RWPE2 (cell line): ENCODE measurements around the gene CAP2.
A peak's percentile ranks its signal among the peaks of the same experiment; 100 is the strongest.

Experiments used
- ATAC-seq: fragments of 200-7000 bp; cut with Tn5 transposase; 3 replicates; pipeline ENCODE4 v1.9.1; 2021; ENCODE audit warnings: low read depth
- DNase-seq: peaks from one replicate; pipeline ENCODE4 v3.0.0-alpha.2; 2020; ENCODE audit warnings: low spot score
- H3K27ac ChIP-seq: fragments of 450-650 bp; 2 replicates; pipeline ENCODE4 v1.5.1; 2017; ENCODE audit warnings: mild to moderate bottlenecking; ENCODE audit not compliant: poor library complexity, severe bottlenecking
- H3K27me3 ChIP-seq: fragments of 250-450 bp; sonication (Bioruptor Pico); 2 replicates; pipeline ENCODE4 v1.5.1; 2021; ENCODE audit warnings: mild to moderate bottlenecking, moderate library complexity; ENCODE audit not compliant: insufficient read depth, poor library complexity, severe bottlenecking
- H3K36me3 ChIP-seq: fragments of 250-450 bp; sonication (Bioruptor Pico); 2 replicates; pipeline ENCODE4 v1.5.1; 2020; ENCODE audit warnings: low read depth, mild to moderate bottlenecking, moderate library complexity
- H3K4me1 ChIP-seq: fragments of 250-450 bp; sonication (Bioruptor Pico); 2 replicates; pipeline ENCODE4 v1.5.1; 2021; ENCODE audit warnings: mild to moderate bottlenecking, moderate library complexity; ENCODE audit not compliant: insufficient read depth, poor library complexity, severe bottlenecking
- H3K4me3 ChIP-seq: fragments of 250-450 bp; sonication (Bioruptor Pico); 2 replicates; pipeline ENCODE4 v1.5.1; 2021; ENCODE audit warnings: mild to moderate bottlenecking, moderate library complexity; ENCODE audit not compliant: severe bottlenecking
- H3K9me3 ChIP-seq: fragments of 250-450 bp; sonication (Bioruptor Pico); 2 replicates; pipeline ENCODE4 v1.5.1; 2021; ENCODE audit warnings: mild to moderate bottlenecking, moderate library complexity; ENCODE audit not compliant: severe bottlenecking
- TF ChIP-seq, protein P1 (sequence below): fragments of 450-650 bp; IDR thresholded peaks from one replicate; pipeline ENCODE4 v1.5.1; 2017; ENCODE audit warnings: mild to moderate bottlenecking, moderate library complexity; ENCODE audit not compliant: poor library complexity, severe bottlenecking

Gene CAP2

DNA sequence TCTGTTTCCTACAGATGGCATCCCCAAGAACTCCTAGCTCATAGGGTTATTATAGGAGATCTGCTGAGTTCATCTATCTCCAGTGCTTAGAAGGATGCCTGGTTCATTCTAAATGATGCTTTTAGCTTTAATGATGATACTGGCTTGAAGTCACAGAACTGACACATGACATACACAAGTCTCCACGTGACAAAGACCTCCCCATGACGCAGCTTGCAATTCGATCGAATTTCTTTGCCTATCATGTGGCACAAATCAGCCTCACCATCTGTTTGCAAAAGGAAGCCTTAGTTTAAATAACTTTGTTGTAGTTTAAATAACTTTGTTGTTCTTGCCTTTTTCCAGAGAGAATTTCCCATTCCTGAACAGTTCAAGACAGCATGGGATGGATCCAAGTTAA, 162.6 kb downstream of the CAP2 start:
- ATAC-seq (no peak), DNase-seq (no peak)
- no peak overlapping the region for H3K27ac ChIP-seq
- no peaks in the 10 kb centered on the region for H3K27me3 ChIP-seq
- no peak overlapping the region for H3K4me3 ChIP-seq
- H3K36me3 ChIP-seq = no peaks in the 10 kb centered on the region
- no peaks in the 10 kb centered on the region for H3K4me1 ChIP-seq
- TF ChIP-seq, protein P1, sequence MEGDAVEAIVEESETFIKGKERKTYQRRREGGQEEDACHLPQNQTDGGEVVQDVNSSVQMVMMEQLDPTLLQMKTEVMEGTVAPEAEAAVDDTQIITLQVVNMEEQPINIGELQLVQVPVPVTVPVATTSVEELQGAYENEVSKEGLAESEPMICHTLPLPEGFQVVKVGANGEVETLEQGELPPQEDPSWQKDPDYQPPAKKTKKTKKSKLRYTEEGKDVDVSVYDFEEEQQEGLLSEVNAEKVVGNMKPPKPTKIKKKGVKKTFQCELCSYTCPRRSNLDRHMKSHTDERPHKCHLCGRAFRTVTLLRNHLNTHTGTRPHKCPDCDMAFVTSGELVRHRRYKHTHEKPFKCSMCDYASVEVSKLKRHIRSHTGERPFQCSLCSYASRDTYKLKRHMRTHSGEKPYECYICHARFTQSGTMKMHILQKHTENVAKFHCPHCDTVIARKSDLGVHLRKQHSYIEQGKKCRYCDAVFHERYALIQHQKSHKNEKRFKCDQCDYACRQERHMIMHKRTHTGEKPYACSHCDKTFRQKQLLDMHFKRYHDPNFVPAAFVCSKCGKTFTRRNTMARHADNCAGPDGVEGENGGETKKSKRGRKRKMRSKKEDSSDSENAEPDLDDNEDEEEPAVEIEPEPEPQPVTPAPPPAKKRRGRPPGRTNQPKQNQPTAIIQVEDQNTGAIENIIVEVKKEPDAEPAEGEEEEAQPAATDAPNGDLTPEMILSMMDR = no peak
- H3K9me3 ChIP-seq = no peaks in the 10 kb centered on the region

DNA sequence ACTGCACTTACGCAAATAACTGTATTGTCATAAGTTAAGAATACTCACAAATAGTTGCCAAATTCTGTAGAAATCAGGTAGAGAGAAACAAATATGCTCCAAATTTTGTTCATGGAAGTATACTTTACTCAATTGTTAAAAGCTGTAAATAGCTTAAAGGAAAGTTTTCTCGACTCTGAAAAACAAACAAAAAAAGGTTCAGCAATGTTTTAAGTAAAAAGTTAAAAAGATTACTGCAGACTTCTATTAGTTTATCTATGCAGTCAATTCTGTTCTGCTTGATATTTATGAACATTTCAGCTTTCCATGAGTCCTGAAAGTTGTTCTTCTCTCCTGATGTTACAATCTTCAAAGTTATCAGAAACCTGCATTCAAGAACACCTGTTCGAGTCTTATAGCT, 169.2 kb downstream of the CAP2 start:
- no peak for ATAC-seq
- no peak for DNase-seq
- Histone ChIP-seq H3K4me1 (no peaks in the 10 kb centered on the region), H3K27me3 (no peaks in the 10 kb centered on the region), H3K9me3 (peaks cover 5% of the 10 kb centered on the region), H3K27ac (no peak overlapping the region), H3K4me3 (no peak overlapping the region), H3K36me3 (no peaks in the 10 kb centered on the region)
- TF ChIP-seq, protein P1 = no peak

DNA sequence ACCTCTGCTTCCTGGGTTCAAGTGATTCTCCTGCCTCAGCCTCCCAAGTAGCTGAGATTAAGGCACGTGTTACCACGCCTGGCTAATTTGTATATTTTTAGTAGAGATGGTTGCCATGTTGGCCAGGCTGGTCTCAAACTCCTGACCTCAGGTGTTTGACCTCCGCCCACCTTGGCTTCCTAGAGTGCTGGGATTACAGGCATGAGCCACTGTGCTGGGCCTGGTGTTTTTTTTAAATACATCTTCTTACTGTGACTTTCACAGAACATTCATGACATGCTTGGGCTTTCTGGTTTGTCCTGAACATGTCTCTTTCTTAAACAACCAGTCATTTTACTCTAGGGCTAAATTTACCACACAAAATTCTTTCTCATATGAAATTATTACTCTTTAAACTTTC, 172.0 kb downstream of the CAP2 start:
- Histone ChIP-seq H3K4me1 (no peaks in the 10 kb centered on the region), H3K4me3 (no peak overlapping the region), H3K27me3 (no peaks in the 10 kb centered on the region), H3K36me3 (no peaks in the 10 kb centered on the region), H3K27ac (no peak overlapping the region), H3K9me3 (peaks cover 5% of the 10 kb centered on the region)
- DNase-seq (no peak), ATAC-seq (no peak)
- TF ChIP-seq, protein P1 = no peak

DNA sequence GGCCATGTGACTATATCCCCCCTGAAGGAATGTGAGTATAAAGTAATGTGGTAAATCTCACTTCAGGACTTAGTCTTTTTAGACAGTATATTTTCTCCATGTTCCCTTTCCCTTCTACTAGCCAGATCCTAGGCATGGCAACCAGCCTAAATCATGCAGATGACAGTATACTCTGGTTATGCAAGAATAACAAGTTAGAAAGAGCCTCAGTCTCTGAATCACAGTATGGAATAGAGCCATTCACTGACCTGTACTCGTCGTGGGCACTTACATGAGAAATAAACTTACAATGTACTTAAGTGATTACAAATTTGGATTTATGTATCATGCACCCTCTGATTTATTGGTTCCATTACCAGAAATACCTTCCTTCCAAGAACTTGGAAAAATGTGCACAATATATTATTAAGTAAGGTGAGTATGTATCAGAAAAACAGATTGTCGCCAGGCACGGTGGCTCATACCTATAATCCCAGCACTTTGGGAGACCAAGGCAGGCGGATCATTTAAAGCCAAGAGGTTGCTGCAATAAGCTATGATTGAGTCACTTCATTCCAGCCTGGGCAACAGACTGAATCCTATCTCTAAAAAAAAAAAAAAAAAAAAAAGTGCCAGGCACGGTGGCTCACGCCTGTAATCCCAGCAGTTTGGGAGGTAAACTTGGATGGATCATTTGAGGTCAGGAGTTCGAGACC, 181.6 kb downstream of the CAP2 start:
- Histone ChIP-seq H3K36me3 (no peaks in the 10 kb centered on the region), H3K27ac (peak overlapping the region; percentile 8), H3K4me3 (no peak overlapping the region), H3K9me3 (no peaks in the 10 kb centered on the region), H3K27me3 (no peaks in the 10 kb centered on the region), H3K4me1 (no peaks in the 10 kb centered on the region)
- TF ChIP-seq, protein P1 = no peak
- peak; percentile 88 for ATAC-seq
- no peak for DNase-seq

DNA sequence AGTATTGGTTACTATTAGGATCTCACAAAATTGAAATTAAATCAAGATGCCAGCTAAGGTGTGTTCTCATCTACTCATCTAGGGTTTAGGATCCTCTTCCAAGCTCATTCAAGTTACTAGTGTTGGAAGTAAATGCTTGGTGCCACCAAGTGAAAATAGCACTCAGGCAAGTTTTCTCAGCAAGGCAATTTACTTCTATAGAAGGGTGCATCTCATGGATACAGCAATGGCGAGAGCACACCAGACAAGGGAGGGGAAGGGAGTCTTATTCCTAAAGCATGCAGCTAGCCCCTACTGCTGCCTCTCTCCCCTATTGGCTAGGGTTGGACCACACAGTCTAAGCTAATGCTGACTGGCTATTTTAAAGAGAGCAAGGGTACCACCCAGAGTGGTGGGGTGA, 183.7 kb downstream of the CAP2 start:
- no peaks in the 10 kb centered on the region for H3K36me3 ChIP-seq
- H3K4me1 ChIP-seq = no peaks in the 10 kb centered on the region
- TF ChIP-seq, protein P1 = no peak
- no peaks in the 10 kb centered on the region for H3K9me3 ChIP-seq
- ATAC-seq (no peak), DNase-seq (no peak)
- no peak overlapping the region for H3K4me3 ChIP-seq
- no peak overlapping the region for H3K27ac ChIP-seq
- H3K27me3 ChIP-seq = no peaks in the 10 kb centered on the region
